Psoas muscle (tissue), 8 donors: ENCODE results near the gene HNRNPC. TPM values are rescaled to one million over a fixed set of nuclear protein-coding genes. Genes with fewer than 3 reads are reported as not detected.
"Not testable (repeated sequence)": the region's sequence is repeated elsewhere in the genome, so short reads cannot be mapped to it uniquely, and the experiment has no call there.

Source experiments
- ATAC-seq, 4 donors: fragments of 200-7000 bp; cut with Tn5 transposase; one replicate each; pipeline ENCODE4 v1.9.1; 2020; ENCODE audit warnings: moderate library complexity in 3 of 4, mild to moderate bottlenecking in 2 of 4
- DNase-seq, 2 donors: peaks; one replicate each; pipeline ENCODE4 v3.0.0-alpha.2; 2020
- H3K27ac ChIP-seq: fragments of 200-600 bp; one replicate; pipeline ENCODE4 v1.8.0; 2022
- H3K27me3 ChIP-seq, 3 donors: fragments of 200-600 bp in 1 of 3; one replicate each; pipeline versions ENCODE4 v1.6.1 to v1.8.0; 2013 to 2022; ENCODE audit warnings: low read length in 2 of 3, mild to moderate bottlenecking in 2 of 3, moderate library complexity in 1 of 3; ENCODE audit not compliant: insufficient read depth in 3 of 3
- H3K36me3 ChIP-seq, 2 donors: fragments of 200-600 bp in 1 of 2; one replicate each; pipeline versions ENCODE4 v1.6.1 to v1.8.0; 2013 to 2022; ENCODE audit warnings: low read depth in 1 of 2, mild to moderate bottlenecking in 1 of 2, moderate library complexity in 1 of 2; ENCODE audit not compliant: insufficient read depth in 1 of 2
- H3K4me1 ChIP-seq: fragments of 200-600 bp; one replicate; pipeline ENCODE4 v1.8.0; 2022
- H3K4me3 ChIP-seq: fragments of 200-600 bp; one replicate; pipeline ENCODE4 v1.8.0; 2022; ENCODE audit warnings: mild to moderate bottlenecking
- H3K9me3 ChIP-seq: fragments of 200-600 bp; one replicate; pipeline ENCODE4 v1.8.0; 2022
- WGBS, 3 donors: extraction: QIAGEN DNeasy Blood & Tissue Kit; methylation state at CpG; one replicate each; pipeline versions ENCODE4 v1.1.6 to v1.1.7; 2013; 5-methylcytosine and 5-hydroxymethylcytosine counted together
- intact Hi-C, 2 donors: fragments of 100-400 bp; cut with DNase I; formaldehyde crosslinking; loops; one replicate each; pipeline versions ENCODE4 v1.11.0 to v1.14.2; 2022
- polyA plus RNA-seq, 3 donors: library from polyadenylated mRNA; stranded (reverse); fragments of 200-250 nt; gene quantifications; one replicate each; pipeline ENCODE4 v1.2.3, GENCODE V29; 2013
- total RNA-seq, 4 donors: library from RNA; stranded (reverse); fragmentation: NEBNext Ultra II Directional in 2 of 4; extraction: Animal tissue kit (Norgen Biotek cat#: 25700) in 2 of 4; gene quantifications; one replicate each; pipeline versions ENCODE4 v1.2.1 to v1.2.4, GENCODE V29; 2021 to 2023
- TF ChIP-seq, protein P1 (sequence below): fragments of 200-600 bp; IDR thresholded peaks from one replicate; pipeline ENCODE4 v1.8.0; 2022; ENCODE audit warnings: antibody characterized with exemption
- donor health status: healthy with polysubstance abuse.
- donor health status: DM: no; HTN: no; CAD: no; lungs with moderate emphysema.
- donor health status: Bipolar disorder and iron deficiency.
- donor health status: healthy.
- donor health status: DM: yes; HTN: yes; CAD: no.
- donor health status: DM: no; HTN: no; CAD: no.
- donor health status: DM: no; HTN: no; CAD: no.
- donor health status: DM: yes; HTN: yes; CAD: no.

The HNRNPC gene
- total and polyA plus RNA-seq, 7 donors: 215 to 310 (median 250) TPM

DNA sequence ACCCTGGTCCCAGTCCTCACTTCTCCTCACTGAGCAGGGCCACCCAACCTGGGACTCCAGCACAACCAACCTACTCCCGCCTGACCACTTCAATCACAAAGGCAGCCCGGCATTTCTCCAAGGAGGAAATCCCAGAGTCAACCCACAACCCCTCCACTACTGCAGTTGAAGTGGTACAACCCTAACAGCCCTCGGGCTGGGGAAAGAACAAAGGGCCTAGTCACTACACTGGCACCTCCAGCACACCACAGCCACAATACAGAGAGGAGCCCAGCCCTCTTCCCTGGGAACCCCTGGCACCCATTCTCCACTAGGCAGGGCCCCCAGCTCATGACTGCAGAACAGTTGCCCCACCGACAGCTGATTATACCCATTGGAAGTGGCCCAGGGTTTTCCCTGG lies 99.7 kb downstream of the HNRNPC start:
- TF ChIP-seq, protein P1, sequence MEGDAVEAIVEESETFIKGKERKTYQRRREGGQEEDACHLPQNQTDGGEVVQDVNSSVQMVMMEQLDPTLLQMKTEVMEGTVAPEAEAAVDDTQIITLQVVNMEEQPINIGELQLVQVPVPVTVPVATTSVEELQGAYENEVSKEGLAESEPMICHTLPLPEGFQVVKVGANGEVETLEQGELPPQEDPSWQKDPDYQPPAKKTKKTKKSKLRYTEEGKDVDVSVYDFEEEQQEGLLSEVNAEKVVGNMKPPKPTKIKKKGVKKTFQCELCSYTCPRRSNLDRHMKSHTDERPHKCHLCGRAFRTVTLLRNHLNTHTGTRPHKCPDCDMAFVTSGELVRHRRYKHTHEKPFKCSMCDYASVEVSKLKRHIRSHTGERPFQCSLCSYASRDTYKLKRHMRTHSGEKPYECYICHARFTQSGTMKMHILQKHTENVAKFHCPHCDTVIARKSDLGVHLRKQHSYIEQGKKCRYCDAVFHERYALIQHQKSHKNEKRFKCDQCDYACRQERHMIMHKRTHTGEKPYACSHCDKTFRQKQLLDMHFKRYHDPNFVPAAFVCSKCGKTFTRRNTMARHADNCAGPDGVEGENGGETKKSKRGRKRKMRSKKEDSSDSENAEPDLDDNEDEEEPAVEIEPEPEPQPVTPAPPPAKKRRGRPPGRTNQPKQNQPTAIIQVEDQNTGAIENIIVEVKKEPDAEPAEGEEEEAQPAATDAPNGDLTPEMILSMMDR: no peak
- Histone ChIP-seq H3K27ac (no peak overlapping the region), H3K27me3 (peaks cover 0 to 8% (median 0%) of the 10 kb centered on the region in 3 donors), H3K36me3 (no peaks in the 10 kb centered on the region), H3K4me3 (no peak overlapping the region), H3K4me1 (no peaks in the 10 kb centered on the region), H3K9me3 (no peaks in the 10 kb centered on the region)
- WGBS, 3 donors: 75 to 79% (median 77%) methylated on average over 4 of the region's 4 CpGs
- ATAC-seq: no peak
- no peak for DNase-seq
- intact Hi-C loops: no loop called here

GRCh38 chr14:21168055-21168454 lies 101.2 kb downstream of the HNRNPC start:
- 79 to 85% (median 79%) methylated on average over 8 of the region's 8 CpGs for WGBS, 3 donors
- Histone ChIP-seq H3K4me1 (no peaks in the 10 kb centered on the region), H3K9me3 (no peaks in the 10 kb centered on the region), H3K27ac (no peak overlapping the region), H3K27me3 (peaks cover 0 to 6% (median 0%) of the 10 kb centered on the region in 3 donors), H3K4me3 (no peak overlapping the region), H3K36me3 (no peaks in the 10 kb centered on the region)
- ATAC-seq (no peak), DNase-seq (no peak)
- intact Hi-C loops: no loop called here
- TF ChIP-seq, protein P1: no peak

- intact Hi-C loops, ATAC-seq, H3K4me1 ChIP-seq, DNase-seq, H3K9me3 ChIP-seq, H3K4me3 ChIP-seq, H3K27me3 ChIP-seq, H3K36me3 ChIP-seq, H3K27ac ChIP-seq: not testable (repeated sequence)
- WGBS, 3 donors: 15 to 33% (median 21%) methylated on average over 1 of the region's 1 CpG
Observed at GRCh38 chr14:21165670-21166069, 103.6 kb downstream of the HNRNPC start.

GRCh38 chr14:21165002-21165605 lies 104.1 kb downstream of the HNRNPC start:
- intact Hi-C loops, H3K36me3 ChIP-seq, H3K27me3 ChIP-seq, H3K9me3 ChIP-seq, DNase-seq, ATAC-seq, H3K27ac ChIP-seq, H3K4me1 ChIP-seq, H3K4me3 ChIP-seq: not testable (repeated sequence)
- 43 to 48% (median 47%) methylated on average over 7 of the region's 7 CpGs for WGBS, 3 donors

- Histone ChIP-seq H3K9me3 (no peaks in the 10 kb centered on the region), H3K27me3 (no peaks in the 10 kb centered on the region), H3K36me3 (no peaks in the 10 kb centered on the region), H3K4me3 (no peak overlapping the region), H3K27ac (no peak overlapping the region), H3K4me1 (no peaks in the 10 kb centered on the region)
- TF ChIP-seq, protein P1: no peak
- DNase-seq (no peak), ATAC-seq (no peak)
- 55 to 60% (median 58%) methylated on average over 4 of the region's 4 CpGs for WGBS, 3 donors
- intact Hi-C loops: no loop called here
Observed at GRCh38 chr14:21163871-21164291, 105.4 kb downstream of the HNRNPC start.

DNA sequence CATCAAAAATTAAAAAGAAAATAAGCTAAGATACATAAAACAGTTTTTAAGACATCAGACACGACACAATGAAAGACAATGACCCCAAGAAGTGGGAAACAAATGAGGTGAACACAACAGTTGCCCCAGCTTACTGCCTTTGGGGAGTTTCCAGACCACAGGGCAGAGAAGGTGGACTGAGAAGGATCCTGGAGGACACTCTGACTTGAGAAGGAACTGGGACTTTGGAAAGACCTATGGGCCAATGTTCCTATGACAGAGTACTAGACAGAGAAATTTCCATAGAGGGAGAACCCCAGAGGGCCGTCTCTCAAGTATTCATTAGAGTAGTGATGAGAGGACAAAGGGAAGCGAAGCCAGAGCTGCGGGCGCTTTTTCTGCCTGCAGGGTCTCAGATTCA lies 107.2 kb downstream of the HNRNPC start:
- Histone ChIP-seq H3K4me1 (no peaks in the 10 kb centered on the region), H3K9me3 (no peaks in the 10 kb centered on the region), H3K27ac (no peak overlapping the region), H3K4me3 (no peak overlapping the region), H3K27me3 (no peaks in the 10 kb centered on the region), H3K36me3 (no peaks in the 10 kb centered on the region)
- intact Hi-C loops: no loop called here
- ATAC-seq (no peak), DNase-seq (no peak)
- WGBS, 3 donors: 71 to 74% (median 74%) methylated on average over 5 of the region's 5 CpGs
- TF ChIP-seq, protein P1: no peak
